Smooth muscle cell (in vitro differentiated cells): ENCODE measurements around the gene WSB1. TPM values are rescaled to one million over a fixed set of nuclear protein-coding genes. Genes with fewer than 3 reads are reported as not detected.

ENCODE experiments used
- DNase-seq: peaks from one replicate; lab custom pipeline; 2025; ENCODE audit not compliant: unreplicated experiment; lab: John Stamatoyannopoulos, UW
- H2AFZ ChIP-seq: fragments of 200-600 bp; sonication (generic); 2 replicates; pipeline ENCODE4 v1.6.0; 2016; ENCODE audit warnings: antibody characterized with exemption, low read depth, mild to moderate bottlenecking
- H3F3A ChIP-seq: fragments of 200-600 bp; sonication (generic); 2 replicates; pipeline ENCODE4 v1.6.0; 2017; ENCODE audit warnings: antibody characterized with exemption, low read depth
- H3K27ac ChIP-seq: fragments of 200-600 bp; sonication (generic); 2 replicates; pipeline ENCODE4 v1.5.1; 2016; ENCODE audit warnings: low read depth, mild to moderate bottlenecking
- H3K27me3 ChIP-seq: fragments of 200-600 bp; sonication (generic); 2 replicates; pipeline ENCODE4 v1.6.1; 2016; ENCODE audit warnings: low read depth, mild to moderate bottlenecking
- H3K36me3 ChIP-seq: fragments of 200-600 bp; sonication (generic); 2 replicates; pipeline ENCODE4 v1.5.1; 2016; ENCODE audit warnings: low read depth
- H3K4me1 ChIP-seq: fragments of 200-600 bp; sonication (generic); 2 replicates; pipeline ENCODE4 v1.5.1; 2016; ENCODE audit warnings: low read depth
- H3K4me2 ChIP-seq: fragments of 200-600 bp; sonication (generic); 2 replicates; pipeline ENCODE4 v1.6.0; 2016; ENCODE audit warnings: mild to moderate bottlenecking
- H3K4me3 ChIP-seq: fragments of 200-600 bp; sonication (generic); 2 replicates; pipeline ENCODE4 v1.5.1; 2016; ENCODE audit warnings: mild to moderate bottlenecking
- H3K79me2 ChIP-seq: fragments of 200-600 bp; sonication (generic); 2 replicates; pipeline ENCODE4 v1.6.0; 2016; ENCODE audit warnings: low read depth, mild to moderate bottlenecking
- H3K9ac ChIP-seq: fragments of 200-600 bp; sonication (generic); 2 replicates; pipeline ENCODE4 v1.6.0; 2016; ENCODE audit warnings: low read depth
- H3K9me3 ChIP-seq: fragments of 200-600 bp; sonication (generic); replicated peaks from 2 replicates; pipeline ENCODE4 v1.5.1; 2016; ENCODE audit warnings: low read depth
- H4K20me1 ChIP-seq: fragments of 200-600 bp; sonication (generic); 2 replicates; pipeline ENCODE4 v1.6.0; 2016; ENCODE audit warnings: low read depth
- WGBS: methylation state at CpG from one replicate; pipeline ENCODE4 v1.1.7; 2016; ENCODE audit warnings: low lambda C conversion rate; 5-methylcytosine and 5-hydroxymethylcytosine counted together
- polyA plus RNA-seq: library from polyadenylated mRNA; unstranded; fragments of >200 nt; fragmentation: Nextera tagmentation; extraction: Ambion mirVana; gene quantifications from 2 replicates; pipeline ENCODE4 v1.2.1, GENCODE V29; 2016
- total RNA-seq: library from RNA; depleted of rRNA; stranded (reverse); fragments of >200 nt; gene quantifications from 2 replicates; pipeline ENCODE4 v1.2.3, GENCODE V29; 2014
- TF ChIP-seq, protein P1 (sequence below): fragments of 200-600 bp; sonication (generic); IDR thresholded peaks from 2 replicates; pipeline ENCODE4 v1.5.1; 2017; ENCODE audit warnings: borderline replicate concordance, mild to moderate bottlenecking, antibody characterized with exemption; ENCODE audit not compliant: insufficient read depth, poor library complexity, severe bottlenecking

The WSB1 gene
- total and polyA plus RNA-seq, 2 experiments from 2014 or later, result 156 to 256 TPM

- no peaks in the 10 kb centered on the region for H3K79me2 ChIP-seq
- H2AFZ ChIP-seq, result no peak overlapping the region
- no peak for DNase-seq
- H3K9ac ChIP-seq, result no peak overlapping the region
- H3K27me3 ChIP-seq, result no peaks in the 10 kb centered on the region
- no peaks in the 10 kb centered on the region for H3K9me3 ChIP-seq
- H3K4me1 ChIP-seq, result no peaks in the 10 kb centered on the region
- H3F3A ChIP-seq, result no peaks in the 10 kb centered on the region
- H3K36me3 ChIP-seq, result no peaks in the 10 kb centered on the region
- no peaks in the 10 kb centered on the region for H4K20me1 ChIP-seq
- no peak overlapping the region for H3K27ac ChIP-seq
- no peak overlapping the region for H3K4me2 ChIP-seq
- 97% methylated on average over 10 of the region's 10 CpGs for WGBS
- TF ChIP-seq, protein P1, sequence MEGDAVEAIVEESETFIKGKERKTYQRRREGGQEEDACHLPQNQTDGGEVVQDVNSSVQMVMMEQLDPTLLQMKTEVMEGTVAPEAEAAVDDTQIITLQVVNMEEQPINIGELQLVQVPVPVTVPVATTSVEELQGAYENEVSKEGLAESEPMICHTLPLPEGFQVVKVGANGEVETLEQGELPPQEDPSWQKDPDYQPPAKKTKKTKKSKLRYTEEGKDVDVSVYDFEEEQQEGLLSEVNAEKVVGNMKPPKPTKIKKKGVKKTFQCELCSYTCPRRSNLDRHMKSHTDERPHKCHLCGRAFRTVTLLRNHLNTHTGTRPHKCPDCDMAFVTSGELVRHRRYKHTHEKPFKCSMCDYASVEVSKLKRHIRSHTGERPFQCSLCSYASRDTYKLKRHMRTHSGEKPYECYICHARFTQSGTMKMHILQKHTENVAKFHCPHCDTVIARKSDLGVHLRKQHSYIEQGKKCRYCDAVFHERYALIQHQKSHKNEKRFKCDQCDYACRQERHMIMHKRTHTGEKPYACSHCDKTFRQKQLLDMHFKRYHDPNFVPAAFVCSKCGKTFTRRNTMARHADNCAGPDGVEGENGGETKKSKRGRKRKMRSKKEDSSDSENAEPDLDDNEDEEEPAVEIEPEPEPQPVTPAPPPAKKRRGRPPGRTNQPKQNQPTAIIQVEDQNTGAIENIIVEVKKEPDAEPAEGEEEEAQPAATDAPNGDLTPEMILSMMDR, result no peak
- H3K4me3 ChIP-seq, result no peak overlapping the region
These were observed 13.4 kb upstream of the WSB1 start for GRCh38 chr17:27280527-27280926.

GRCh38 chr17:27281438-27281837, 12.5 kb upstream of the WSB1 start:
- Histone ChIP-seq H3K36me3 (no peaks in the 10 kb centered on the region), H2AFZ (no peak overlapping the region), H3K27ac (no peak overlapping the region), H3K79me2 (no peaks in the 10 kb centered on the region), H3K9me3 (no peaks in the 10 kb centered on the region), H4K20me1 (no peaks in the 10 kb centered on the region), H3K4me1 (no peaks in the 10 kb centered on the region), H3K27me3 (no peaks in the 10 kb centered on the region), H3K4me3 (no peak overlapping the region), H3F3A (no peaks in the 10 kb centered on the region), H3K9ac (no peak overlapping the region), H3K4me2 (no peak overlapping the region)
- DNase-seq, result no peak
- TF ChIP-seq, protein P1, result no peak
- 80% methylated on average over 3 of the region's 3 CpGs for WGBS

- Histone ChIP-seq H3K4me3 (no peak overlapping the region), H3K9ac (no peak overlapping the region), H3K4me1 (no peaks in the 10 kb centered on the region), H4K20me1 (no peaks in the 10 kb centered on the region), H3K36me3 (no peaks in the 10 kb centered on the region), H3K79me2 (no peaks in the 10 kb centered on the region), H2AFZ (no peak overlapping the region), H3K4me2 (no peak overlapping the region), H3K9me3 (no peaks in the 10 kb centered on the region), H3K27me3 (no peaks in the 10 kb centered on the region), H3K27ac (no peak overlapping the region), H3F3A (no peaks in the 10 kb centered on the region)
- TF ChIP-seq, protein P1, result no peak
- no peak for DNase-seq
- 35% methylated on average over 1 of the region's 1 CpG for WGBS
These were observed 11.8 kb upstream of the WSB1 start for GRCh38 chr17:27282054-27282551.

- H3K4me3 ChIP-seq, result no peak overlapping the region
- no peak for DNase-seq
- no peaks in the 10 kb centered on the region for H3K4me1 ChIP-seq
- no peak overlapping the region for H3K27ac ChIP-seq
- no peaks in the 10 kb centered on the region for H3K9me3 ChIP-seq
- H4K20me1 ChIP-seq, result no peaks in the 10 kb centered on the region
- TF ChIP-seq, protein P1, result no peak
- H3K79me2 ChIP-seq, result no peaks in the 10 kb centered on the region
- no peak overlapping the region for H3K4me2 ChIP-seq
- H3K36me3 ChIP-seq, result no peaks in the 10 kb centered on the region
- H3K9ac ChIP-seq, result no peak overlapping the region
- no peak overlapping the region for H2AFZ ChIP-seq
- no peaks in the 10 kb centered on the region for H3F3A ChIP-seq
- no peaks in the 10 kb centered on the region for H3K27me3 ChIP-seq
These were observed 10.9 kb upstream of the WSB1 start for GRCh38 chr17:27283060-27283459.
